Globus pallidus (tissue), 1 donor: ENCODE measurements around the gene GSTCD.
A peak's percentile ranks its signal among the peaks of the same experiment; 100 is the strongest.
"Not testable (repeated sequence)": the region's sequence is repeated elsewhere in the genome, so short reads cannot be mapped to it uniquely, and the experiment has no call there.

Source experiments
- DNase-seq: peaks from one replicate; pipeline ENCODE4 v3.0.0-alpha.2; 2015; ENCODE audit warnings: low spot score

GSTCD gene

DNA sequence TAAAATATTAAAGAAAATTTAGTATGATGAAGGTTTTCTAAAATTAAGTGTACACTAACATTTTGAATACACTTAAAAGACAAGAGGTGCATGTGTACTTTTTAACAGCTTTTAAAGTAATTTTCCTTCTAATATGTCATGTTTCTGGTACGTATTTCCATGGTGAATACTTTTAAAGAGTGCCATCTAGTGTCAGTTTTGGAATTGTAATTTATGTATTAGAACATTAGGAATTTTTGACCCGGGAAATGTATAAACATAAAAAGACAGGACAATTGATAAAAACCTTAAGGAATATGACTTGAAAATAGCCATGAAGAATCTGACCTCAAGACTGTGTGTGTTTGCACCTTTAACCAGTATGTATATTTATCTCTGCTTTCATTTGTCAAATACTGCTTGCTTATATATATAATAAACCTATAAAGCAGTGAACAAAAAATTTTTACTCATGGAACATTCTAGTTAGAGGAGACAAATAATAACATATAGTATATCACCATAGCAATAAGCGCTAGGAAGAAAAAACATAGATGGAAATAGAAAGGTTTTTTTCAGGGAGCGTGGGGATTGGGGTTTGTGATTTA is 7.2 kb downstream of the GSTCD start:
- DNase-seq: peak; percentile 30

GRCh38 chr4:105719204-105719603 is 10.6 kb downstream of the GSTCD start:
- DNase-seq: no peak

DNA sequence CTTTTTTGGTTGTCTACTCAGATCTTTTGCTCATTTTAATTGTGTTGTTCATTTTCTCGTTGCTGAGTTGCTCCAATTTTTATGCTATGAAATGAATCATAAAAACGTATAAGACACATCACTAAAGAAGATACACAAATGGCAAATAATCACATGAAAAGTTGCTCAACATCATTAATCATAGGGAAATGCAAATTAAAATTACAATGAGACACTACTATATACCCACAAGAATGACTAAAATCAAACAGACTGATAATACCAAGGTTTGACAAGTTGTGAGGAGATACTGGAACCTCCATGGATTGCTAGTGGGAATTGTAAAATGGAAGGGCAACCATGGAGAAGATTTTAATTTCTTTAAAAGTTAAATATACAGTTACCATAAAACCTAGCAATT is 17.0 kb downstream of the GSTCD start:
- no peak for DNase-seq

- DNase-seq: not testable (repeated sequence)
These were observed 21.3 kb downstream of the GSTCD start for GRCh38 chr4:105729895-105730294.

DNA sequence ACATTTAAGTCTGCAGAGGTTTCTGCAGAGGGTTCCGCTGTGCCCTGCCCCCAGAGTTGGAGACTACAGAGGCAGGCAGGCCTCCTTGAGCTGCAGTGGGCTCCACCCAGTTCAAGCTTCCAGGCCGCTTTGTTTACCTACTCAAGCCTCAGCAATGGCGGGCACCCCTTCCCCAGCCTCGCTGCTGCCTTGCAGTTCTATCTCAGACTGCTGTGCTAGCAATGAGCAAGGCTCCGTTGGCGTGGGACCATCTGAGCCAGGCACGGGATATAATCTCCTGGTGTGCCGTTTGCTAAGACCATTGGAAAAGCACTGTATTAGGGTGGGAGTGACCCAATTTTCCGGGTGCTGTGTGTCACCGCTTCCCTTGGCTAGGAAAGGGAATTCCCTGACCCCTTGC is 26.6 kb downstream of the GSTCD start:
- DNase-seq: not testable (repeated sequence)

DNA sequence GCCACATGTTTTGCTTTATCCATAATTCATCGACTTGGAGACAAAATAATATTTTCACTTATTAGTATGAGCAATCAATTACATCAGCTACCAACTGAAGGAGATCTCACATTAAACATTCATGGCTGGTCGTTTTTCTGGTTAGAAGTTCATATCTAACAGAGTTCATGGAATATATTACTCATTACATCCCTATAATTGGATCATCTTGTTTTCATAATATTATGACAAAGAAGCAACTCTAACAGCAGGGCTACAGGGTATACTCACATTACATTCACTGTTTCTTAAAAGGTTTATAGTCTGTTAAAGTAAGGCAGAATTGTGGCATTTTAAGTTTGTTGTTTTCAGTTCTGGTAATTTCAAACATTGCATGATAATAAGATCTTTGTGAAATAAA is 33.0 kb downstream of the GSTCD start:
- no peak for DNase-seq

DNA sequence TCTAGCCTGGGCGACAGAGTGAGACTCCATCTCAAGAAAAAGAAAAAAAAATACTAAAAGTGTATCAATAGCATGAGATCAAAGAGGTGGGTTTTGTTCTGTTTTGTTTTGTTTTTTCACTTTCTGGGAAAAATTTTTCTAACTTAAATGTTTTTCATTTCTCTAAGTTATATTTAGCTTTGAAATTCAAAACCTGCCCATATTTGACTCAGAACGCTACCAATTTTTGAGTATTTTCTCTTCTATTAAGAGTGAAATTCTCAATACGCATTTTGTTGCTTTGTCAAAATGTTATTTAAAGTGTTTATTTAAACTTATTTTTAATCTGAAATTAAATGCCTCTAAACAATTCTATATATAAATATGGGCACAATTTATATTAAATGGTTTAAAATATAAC is 39.6 kb downstream of the GSTCD start:
- DNase-seq: no peak

DNA sequence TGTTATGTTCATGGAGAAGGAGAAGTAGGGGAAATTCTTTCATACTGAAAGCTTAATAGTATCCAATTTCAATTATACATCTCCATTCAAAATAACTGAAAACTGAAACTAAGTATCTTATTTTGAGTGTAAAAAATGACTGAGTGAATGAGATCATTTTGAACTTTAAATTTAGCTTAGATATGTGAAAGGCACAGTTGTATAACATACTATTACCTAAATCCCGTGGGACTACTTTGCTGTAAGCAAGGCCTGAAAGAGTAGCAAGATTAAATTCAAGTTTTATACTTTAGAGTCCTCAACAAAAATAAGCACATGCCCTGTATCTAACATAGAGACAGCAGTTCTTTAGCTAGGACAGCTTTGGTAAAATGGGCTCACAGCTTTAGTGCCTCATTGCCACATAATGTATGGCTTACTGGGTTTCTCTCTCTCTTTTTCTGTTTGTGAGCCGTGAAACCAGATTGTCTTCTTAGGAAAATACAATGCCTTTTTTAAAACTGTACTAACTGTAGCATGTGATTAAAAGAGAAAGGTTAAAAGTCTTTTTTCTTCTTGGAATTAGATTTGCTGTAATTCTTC is 43.2 kb downstream of the GSTCD start:
- no peak for DNase-seq

DNA sequence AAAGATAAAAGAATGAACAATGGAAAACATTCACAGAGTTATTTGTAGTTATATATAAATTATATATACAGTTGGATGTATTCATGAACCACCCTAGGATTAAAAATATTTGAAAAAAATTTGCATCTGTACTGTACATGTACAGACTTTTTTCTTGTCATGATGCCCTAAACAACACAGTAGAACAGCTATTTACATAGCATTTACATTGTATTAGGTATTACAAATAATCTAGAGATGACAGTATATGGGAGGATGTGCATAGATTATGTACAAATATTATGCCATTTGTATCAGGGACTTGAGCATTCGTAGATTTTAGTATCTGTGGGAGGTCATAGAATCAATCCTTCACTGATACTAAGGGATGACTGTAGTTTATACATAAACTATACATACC is 44.8 kb downstream of the GSTCD start:
- DNase-seq: no peak

- no peak for DNase-seq
These were observed 46.8 kb downstream of the GSTCD start for GRCh38 chr4:105755375-105755774.

DNA sequence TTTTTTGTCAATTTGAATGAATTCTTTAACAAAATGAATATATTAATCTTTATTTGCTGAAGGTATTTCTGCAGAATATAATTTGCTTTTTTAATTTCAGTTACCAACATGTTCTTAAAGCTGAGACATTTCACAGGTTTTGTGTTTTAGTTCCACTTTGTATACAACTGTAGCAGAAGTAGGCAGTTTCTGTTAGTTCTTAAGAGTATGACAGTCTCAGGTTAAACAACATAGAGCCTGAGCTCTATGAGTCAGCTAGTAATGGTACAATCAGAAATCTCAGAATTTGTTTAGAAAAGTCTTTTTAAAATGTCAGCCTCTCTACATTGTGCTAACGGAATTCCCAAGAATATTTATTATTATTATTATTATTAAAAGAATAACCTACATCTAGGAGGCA is 50.4 kb downstream of the GSTCD start:
- DNase-seq: no peak

DNA sequence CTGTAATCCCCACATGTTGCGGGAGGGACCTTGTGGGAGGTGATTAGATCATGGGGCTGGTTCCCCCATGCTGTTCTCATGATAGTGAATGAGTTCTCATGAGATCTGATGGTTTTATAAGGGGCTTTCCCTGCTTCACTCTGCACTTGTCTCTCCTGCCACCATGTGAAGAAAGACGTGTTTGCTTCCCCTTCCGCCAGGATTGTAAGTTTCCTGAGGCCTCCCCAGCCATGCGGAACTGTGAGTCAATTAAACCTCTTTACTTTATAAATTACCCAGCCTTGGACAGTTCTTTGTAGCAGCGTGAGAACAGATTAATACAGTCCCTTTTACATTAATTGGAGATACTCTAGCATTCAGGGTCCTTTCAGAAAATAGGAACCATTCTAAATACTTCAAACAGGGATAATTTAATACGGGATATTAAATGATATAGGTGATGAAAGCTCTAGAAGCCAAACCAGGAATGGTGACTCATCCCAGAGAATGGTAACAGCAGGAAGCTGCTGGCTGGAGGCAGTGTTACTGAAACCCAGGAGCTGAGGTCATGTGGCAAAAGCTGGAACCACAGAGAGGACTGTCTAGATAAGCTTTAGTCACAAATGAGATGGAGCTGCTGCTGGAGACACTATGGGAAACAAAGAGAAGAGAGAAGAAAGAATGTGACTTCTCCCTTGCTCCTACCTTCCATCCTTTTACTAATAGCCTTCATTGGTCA is 57.3 kb downstream of the GSTCD start:
- DNase-seq: no peak

GRCh38 chr4:105767579-105767978 is 59.0 kb downstream of the GSTCD start:
- DNase-seq: no peak

GRCh38 chr4:105770524-105770923 is 61.9 kb downstream of the GSTCD start:
- DNase-seq: not testable (repeated sequence)

DNA sequence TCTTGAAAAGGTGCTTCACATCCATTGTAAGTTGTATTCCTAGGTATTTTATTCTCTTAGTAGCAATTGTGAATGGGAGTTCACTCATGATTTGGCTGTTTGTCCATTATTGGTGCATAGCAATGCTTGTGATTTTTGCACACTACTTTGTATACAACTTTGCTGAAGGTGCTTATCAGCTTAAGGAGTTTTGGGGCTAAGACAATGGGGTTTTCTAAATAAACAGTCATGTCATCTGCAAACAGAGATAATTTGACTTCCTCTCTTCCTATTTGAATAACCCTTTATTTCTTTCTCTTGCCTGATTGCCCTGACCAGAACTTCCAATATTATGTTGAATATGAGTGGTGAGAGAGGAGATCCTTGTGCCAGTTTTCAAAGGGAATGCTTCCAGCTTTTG is 63.5 kb downstream of the GSTCD start:
- not testable (repeated sequence) for DNase-seq

DNA sequence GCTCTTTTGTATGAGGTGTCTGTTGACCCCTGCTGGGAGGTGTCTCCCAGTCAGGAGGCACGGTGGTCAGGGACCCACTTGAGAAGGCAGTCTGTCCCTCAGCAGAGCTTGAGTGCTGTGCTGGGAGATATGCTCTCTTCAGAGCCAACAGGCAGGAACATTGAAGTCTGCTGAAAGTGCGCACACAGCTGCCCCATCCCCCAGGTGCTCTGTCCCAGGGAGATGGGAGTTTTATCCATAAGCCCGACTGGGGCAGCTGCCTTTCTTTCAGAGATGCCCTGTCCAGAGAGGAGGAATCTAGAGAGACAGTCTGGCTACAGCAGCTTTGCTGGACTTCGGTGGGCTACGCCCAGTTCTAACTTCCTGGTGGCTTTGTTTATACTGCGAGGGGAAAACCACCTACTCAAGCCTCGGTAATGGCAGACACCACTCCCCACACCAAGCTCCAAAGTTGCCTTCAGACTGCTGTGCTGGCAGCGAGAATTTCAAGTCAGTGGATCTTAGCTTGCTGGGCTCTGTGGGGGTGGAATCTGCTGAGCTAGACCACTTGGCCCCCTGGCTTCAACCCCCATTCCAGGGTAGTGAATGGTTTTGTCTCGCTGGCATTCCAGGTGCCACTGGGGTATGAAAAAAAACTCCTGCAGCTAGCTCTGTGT is 67.3 kb downstream of the GSTCD start:
- not testable (repeated sequence) for DNase-seq

GRCh38 chr4:105780176-105780575 is 71.6 kb downstream of the GSTCD start:
- no peak for DNase-seq

GRCh38 chr4:105784761-105785160 is 76.2 kb downstream of the GSTCD start:
- no peak for DNase-seq

DNA sequence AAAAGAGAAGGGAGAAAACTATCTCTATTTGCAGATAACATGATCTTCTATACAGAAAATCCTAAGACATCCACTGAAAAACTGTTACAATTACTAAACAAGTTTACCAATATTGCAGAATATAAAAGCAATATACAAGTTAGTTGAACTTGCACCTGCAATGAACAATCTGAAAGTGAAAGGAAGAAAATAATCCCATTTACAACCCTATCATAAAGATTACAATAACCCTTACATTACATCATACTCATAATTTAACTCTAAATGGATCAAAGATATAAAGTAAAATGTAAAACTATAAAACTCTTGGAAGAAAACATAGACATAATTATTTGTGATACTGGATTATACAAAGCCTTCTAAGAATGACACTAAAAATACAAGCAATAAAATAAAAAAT is 77.2 kb downstream of the GSTCD start:
- DNase-seq: no peak

DNA sequence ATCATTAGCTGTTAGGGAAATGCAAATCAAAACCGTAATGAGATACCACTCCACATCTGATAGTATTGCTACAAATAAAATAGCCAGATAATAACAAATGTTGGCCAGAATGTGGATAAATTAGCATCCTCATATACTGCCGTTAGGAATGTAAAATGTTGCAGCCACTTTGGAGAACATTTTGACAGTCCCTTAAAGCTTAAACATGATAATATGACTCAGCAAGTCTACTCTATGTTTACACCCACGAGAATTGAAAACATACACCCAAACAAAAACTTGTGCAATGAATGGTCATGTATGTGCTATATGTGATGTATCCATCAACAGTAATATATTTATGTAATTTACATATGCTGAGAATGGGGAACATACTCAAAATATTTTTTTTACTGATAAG is 78.2 kb downstream of the GSTCD start:
- DNase-seq: no peak

DNA sequence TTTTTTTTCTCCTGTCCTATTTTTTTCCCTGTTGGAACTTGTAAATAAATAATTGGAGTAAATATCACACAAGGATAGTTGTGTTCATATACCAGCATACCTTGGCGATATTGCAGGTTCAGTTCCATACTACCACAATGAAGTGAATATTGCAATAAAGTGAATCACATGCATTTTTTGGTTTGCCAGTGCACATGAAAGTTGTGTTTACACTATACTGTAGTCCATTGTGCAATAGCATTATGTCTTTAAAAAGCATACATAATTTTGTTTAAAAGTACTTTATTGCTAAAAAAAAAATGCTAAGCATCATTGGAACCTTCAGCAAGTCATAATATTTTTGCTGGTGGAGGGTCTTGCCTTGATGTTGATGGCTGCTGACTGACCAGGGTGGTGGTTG is 88.6 kb downstream of the GSTCD start:
- DNase-seq: no peak

GRCh38 chr4:105805501-105806120 is 97.0 kb downstream of the GSTCD start:
- DNase-seq: no peak

DNA sequence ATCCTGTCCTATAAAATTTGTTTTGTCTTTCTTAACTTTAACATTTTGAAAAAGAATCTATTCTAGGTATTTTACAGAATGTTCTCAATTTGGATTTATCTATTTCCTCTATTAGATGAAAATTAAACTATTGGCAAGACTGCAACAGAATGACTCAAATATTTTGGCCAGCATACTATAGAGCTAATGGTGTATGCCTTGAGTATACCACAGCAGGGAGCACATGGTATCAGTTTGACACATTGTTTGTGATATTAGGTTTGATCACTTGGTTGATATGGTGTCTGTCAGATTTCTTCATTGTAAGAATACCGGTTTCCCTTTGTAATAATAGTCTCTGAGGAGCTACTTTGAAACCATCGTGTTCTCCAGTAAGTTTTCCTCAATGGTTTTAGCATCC is 98.9 kb downstream of the GSTCD start:
- no peak for DNase-seq
